RPMI7951 (cell line): Measurements from ENCODE around the gene BBS2. TPM values are rescaled to one million over a fixed set of nuclear protein-coding genes. Genes with fewer than 3 reads are reported as not detected.
A peak's percentile ranks its signal among the peaks of the same experiment; 100 is the strongest.

Experiments
- DNase-seq: peaks from one replicate; pipeline ENCODE4 v3.0.0-alpha.2; 2012; ENCODE audit warnings: low read depth
- total RNA-seq: library from RNA; depleted of rRNA; stranded (reverse); fragments of >200 nt; shearing (Covaris generic); gene quantifications from 2 replicates; pipeline ENCODE4 v1.2.3, GENCODE V29; 2014; rRNA removed

Gene BBS2, protein sequence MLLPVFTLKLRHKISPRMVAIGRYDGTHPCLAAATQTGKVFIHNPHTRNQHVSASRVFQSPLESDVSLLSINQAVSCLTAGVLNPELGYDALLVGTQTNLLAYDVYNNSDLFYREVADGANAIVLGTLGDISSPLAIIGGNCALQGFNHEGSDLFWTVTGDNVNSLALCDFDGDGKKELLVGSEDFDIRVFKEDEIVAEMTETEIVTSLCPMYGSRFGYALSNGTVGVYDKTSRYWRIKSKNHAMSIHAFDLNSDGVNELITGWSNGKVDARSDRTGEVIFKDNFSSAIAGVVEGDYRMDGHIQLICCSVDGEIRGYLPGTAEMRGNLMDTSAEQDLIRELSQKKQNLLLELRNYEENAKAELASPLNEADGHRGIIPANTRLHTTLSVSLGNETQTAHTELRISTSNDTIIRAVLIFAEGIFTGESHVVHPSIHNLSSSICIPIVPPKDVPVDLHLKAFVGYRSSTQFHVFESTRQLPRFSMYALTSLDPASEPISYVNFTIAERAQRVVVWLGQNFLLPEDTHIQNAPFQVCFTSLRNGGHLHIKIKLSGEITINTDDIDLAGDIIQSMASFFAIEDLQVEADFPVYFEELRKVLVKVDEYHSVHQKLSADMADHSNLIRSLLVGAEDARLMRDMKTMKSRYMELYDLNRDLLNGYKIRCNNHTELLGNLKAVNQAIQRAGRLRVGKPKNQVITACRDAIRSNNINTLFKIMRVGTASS
- 41.6 and 44.3 TPM in 2 replicates for total RNA-seq

DNA sequence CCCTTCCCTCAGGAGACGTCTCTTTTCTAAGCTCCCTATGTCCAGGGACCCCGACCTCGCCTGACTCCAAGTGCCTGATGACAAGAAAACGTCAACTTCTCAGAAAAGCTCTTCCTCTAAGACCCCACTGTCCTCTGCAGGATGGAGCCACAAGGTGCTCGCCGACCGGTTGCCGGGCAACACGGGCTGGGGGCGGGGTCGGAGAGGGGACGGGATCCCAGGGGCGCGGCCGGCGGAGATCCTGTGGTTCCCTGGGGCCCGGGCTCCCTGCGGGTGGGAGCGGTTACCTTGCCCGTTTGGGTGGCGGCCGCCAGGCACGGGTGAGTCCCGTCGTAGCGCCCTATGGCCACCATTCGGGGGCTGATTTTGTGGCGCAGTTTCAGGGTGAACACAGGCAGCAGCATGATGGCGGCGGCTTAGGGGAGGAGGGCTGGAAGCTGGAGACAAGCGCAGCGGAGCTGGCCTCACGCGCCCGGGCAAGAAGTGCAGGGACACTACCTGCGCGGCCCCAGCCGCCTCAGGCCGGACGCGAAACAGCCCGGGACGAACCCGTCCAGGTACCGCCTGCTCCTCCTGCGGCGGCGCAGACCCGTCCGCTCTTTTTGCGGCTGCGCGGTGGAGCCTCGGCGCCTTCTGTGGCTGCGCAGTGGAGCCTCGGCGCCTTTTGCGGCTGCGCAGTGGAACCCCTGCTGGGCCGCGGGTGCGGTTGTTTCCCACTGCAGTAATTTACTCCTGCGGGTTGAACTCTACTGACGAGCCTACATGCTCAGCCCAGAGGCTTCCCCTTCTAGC is at the start of gene BBS2:
TSS of gene BBS2 (minus strand) at position 566 of the 792 bp plus-strand sequence. CDS start at position 404, 162 bp downstream.
- DNase-seq: peak; percentile 80

DNA sequence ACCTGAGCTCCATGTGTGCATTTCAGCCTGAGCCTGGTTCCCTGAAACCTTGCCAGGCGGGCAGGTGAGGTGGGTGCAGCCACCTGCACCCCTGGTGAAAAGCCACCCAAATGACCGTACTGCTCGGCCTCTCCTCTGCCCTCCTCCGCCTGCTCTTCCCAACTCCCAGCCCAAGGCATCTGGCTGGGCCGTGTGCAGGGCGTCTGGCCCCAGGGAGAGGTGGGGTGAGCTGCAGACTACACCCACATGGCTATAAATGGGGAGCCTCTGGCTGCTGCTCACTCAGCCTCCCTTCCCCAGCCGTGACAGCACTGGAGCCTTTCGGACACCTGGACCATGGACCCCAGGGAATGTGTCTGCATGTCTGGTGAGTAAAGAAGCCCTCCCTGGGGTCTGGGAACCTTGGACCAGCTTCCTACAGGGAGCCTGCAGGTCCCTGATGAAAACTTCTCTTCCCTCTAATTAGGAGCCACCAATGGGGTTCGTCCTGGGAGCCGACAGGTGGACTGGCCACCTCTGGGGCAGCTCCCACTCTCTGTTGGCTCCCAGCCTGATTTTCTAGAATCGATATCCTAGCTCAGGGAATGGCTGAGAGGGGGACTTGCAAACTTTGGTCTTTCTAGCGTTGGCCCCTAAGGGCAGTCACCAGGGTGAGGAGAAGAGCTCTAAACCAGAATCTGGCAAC is 45.1 kb upstream of the BBS2 start, which contains the start of gene MT4:
TSS of gene MT4 (plus strand) at position 281 of the 685 bp plus-strand sequence. CDS start at position 337, 56 bp downstream.
- DNase-seq: no peak

DNA sequence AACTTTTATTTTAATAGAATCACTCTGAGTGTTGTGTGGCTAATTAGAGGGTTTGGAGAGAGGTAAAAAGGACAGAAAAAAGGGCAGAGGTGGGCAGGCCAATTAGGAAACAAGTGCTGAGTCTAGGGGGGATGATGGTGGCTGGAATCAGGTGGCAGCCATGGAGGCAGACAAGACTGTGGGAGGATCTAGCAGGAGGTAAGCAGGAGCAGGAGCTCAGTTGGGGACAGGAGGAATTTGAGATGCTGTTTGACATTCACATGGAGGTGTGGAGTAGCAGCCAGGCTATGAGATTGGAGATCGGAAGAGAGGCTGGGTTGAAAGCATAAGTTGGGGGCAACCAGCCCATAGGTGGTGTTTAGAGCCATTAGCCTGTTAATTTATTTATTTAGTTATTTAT is 41.3 kb upstream of the BBS2 start:
- DNase-seq: no peak

DNA sequence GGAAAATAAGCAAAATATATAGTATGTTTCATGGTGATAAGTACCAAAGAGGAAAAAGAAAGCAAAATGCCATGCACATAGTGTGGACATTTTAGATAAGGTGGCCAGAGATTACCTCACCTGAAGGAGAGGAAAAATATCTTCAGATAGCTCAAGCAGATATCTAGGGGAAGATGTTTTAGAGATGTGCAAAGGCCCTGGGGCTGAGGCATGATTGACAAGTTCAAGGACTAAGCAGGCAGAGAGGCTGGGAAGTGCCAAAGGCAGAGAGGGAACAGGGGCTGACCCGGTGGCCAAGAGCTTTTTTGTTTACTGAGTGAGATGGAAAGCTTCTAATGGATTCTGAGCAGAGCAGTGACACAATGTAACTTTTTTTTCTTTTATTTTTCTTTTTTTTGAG is 40.6 kb upstream of the BBS2 start:
- DNase-seq: no peak

DNA sequence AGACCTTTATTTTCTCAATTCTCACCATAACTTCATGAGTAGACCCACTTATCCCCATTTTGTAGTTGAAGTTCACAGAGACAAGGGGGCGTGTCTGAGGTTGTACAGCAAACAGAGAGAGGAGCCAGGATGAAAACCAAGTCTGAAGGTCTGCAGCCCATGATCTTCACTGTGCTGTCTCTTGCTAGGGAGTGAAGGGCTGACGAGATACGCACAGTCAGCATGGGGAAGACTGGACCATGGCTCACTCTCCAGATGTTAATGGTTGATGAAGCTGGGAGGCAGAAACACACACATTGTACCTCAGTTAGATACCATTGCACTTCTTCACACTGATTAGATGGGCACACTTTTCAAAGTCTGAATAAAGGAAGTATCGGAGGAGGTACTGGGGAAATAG is 39.3 kb upstream of the BBS2 start:
- DNase-seq: no peak

DNA sequence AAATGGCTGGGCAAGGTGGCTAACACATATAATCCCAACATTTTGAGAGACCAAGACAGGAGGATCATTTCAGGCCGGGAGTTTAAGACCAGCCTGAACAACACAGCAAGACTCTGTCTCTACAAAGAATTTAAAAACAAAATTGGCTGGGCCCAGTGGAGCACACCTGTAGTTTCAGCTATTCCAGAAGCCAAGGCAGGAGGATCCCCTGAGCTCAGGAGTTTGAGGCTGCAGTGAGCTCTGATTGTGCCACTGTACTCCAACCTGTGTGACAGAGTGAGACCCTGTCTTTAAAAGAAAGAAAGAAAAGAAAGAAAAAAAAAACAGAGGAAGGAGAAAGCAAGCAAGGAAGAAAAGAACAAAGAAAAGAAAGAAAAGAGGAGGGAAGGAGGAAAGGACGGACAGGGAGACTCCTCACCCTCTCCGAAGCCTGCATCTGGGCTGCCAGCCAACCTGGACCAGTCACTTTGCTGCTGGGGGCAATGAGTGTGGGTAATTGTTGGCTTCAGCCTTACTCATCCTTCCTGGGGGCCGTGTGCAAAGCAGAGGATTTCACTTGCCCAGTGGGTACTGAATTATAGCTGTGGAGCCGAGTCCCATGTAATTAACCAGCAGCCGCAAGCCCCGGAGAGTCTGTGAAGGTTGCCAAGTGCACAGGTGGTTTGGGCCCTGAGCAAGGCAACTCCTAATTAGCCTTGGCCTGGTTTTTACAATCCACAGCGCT is 38.4 kb upstream of the BBS2 start:
- DNase-seq: peak; percentile 97

DNA sequence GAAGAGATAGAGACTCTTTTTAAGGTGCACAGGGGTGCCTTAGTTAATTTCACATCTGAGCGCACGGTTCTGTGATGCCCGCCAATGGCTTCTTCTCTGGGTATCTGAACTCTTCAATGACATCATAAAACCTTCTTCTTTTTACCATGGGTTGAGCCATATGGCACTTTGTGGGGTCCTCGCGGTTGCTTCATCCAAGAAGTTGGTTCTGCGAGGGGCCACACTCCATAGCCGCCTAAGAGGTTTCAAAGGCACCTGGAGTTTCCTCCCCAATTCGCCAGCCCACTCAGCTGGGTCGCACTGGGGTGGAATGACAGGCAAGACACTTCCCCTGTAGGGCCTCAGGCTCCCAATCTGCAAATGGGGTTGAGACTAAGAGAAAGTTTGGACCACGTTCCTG is 34.6 kb upstream of the BBS2 start:
- no peak for DNase-seq

DNA sequence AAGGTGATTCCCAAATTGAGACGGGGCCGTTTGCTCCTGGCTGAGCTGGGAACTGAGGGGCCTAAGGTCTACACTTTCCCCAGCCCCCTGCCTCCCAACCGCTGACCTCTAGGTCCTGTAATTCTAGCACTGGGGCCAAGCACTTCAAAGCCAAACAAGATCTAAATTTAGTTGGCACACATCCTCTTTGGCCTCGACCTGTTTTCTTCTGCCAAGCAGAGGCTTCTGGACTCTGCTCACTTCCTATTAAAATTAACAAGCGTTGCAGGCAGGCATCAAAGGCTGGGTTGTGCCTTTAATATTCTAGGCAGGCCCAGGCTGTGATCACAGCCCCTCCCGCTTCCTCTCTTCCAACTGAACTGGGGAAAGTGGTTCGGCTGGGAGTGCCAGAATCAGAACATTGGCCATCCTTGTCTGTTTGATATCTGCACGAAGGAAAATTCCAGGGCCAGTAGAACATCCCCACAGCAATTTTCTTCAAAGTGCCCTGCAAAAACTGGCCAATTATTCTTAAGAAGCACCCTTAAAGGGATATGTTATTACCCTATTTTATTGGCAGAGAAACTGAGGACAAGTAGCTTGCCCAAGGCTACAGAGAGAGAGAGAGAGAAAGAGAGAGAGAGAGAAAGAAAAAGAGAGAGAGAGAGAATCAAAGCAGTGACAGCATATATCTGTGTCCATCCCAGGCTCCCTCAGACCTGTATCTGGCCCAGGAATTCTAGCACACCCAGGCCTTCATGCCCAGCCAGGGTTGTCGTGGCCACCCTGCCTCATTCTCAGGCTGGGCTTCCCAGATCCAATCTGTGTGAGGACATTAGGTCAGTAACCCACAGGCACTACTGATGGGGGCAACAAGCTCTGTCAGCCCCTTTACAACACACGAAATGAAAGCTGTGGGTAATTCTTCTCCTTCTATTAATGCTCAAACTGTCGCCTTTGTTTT is 32.2 kb upstream of the BBS2 start:
- no peak for DNase-seq

DNA sequence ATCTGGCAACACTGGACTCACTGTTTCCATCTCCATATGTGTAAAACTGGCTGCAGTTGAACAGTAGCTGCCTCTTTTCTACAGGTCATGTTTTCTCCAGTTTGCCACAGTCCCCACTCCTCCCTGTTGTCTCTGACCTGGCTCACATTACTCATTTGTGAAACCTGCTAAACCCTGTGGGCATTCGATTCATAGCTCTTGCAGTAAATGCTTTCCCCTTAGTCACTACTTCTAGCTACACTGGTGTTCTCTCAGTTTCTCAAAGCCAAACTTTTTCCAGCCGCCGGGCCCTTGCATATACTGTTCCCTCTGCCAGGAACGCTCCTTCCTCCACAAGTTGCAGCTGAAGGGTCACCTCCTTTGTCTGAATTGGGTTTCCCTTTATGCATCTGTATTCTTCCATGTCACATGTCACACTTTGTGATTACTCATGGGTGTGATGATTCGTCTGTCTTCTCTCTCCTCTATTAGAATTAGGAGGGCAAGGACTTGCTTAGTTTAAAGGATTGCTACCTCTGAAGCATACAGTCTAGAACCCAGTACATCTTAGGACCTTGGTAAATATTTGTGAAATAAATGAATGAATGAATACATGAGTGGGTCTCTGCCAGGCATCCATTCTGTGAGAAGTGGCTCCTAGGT is 30.0 kb upstream of the BBS2 start:
- peak; percentile 20 for DNase-seq

DNA sequence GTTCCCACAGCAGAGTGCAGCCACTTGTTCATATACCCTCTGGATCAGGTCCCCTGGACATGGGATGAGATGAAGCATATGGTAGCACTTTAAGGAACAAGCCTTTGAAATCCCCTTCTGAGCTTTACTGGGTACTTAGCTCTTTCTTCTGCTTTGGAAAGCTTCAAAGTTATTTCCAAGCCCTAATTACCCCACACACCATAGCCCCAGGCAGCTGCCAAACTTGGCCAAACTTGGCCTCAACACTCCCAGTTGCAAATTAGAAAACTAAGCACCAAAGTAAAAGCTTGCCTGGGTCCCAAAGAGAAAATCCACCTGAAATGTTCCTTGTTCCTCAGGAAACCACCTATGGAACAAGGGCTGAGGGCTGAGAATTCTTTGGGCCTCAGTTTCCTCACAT is 29.3 kb upstream of the BBS2 start:
- no peak for DNase-seq

DNA sequence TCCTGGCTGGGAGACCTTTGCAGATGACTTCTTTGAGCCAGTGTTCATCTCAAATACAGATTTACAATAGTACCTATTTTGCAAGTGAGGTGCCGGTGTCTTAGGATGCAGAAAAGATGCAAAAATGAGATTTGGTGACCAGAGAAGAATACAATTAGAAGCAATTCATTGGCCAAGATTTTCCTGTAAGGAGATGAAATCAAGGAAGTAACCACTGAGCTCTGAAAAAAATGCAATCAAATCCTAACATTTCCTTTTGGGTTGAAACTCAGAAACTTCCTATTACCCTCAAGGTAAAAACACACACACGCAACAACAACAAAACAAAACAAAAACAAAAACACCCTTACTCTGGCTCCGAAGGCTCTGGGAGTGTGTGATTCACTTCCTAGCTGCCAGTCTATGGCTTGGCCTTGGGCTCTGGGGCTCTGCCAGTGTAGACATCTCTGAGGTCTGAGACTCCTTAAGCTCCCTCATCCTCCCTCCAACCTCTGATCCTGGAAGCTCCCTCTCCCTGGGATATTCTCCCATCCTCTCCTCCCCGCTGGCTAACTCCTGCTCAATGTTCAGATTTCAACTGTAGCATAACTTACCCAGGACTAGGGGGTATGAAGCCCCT is 28.2 kb upstream of the BBS2 start:
- peak; percentile 33 for DNase-seq

DNA sequence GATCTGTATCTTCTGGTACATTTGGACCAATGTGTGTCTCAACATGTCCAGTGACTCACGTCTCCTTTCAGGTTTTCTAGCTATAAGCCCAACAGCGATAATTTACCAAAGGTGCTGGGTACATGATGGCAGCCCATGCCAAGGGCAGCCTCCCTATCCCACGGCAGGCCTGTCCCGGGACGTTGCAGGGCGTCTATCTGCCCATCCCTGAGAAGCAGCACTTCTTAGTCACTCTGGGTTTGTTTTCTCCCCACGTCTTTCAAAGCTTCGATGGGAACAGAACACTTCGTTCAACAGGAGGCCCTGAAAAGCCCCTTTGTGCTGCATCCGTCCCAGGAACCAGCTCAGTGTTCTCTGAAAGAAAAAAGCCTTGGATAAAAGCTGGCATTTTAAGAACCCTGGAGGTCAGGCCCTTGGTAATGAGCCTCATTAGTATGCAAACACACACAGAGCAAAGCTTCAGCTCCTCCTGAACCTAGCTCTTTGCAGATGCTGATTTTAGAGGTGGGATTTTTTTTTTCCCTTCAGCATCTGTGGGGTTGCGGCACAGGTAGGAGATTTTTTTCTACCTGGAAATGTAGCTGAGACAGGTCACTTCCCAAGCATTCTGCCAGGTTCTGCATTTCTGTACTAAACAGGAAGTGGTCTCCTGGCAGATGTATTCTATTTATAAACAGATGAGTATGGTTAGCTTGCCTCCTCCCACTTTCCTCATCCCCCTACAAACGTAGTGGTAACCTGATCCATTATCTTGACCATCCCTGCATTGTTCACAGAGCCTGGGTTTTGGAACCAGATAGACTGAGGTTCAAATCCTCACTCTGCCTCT is 27.5 kb upstream of the BBS2 start:
- peak; percentile 70 for DNase-seq

DNA sequence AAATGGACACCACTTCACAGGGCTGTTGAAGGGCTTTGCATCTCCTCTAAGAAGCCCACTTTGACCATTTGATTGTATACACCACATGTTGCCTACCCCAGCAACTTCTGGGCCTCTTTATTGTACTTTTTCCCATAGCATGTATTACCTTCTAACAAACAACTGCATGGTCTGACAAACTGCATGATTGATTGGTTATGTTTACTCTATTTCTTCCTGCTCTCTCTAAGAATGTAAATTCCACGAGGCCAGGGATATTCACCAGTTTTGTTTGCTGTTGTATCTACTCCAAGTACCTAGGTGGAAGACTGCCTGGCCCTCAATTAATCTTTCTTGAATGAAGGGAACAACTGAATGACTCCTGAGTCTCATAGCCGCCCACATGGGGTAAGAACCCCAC is 22.2 kb upstream of the BBS2 start:
- DNase-seq: no peak

DNA sequence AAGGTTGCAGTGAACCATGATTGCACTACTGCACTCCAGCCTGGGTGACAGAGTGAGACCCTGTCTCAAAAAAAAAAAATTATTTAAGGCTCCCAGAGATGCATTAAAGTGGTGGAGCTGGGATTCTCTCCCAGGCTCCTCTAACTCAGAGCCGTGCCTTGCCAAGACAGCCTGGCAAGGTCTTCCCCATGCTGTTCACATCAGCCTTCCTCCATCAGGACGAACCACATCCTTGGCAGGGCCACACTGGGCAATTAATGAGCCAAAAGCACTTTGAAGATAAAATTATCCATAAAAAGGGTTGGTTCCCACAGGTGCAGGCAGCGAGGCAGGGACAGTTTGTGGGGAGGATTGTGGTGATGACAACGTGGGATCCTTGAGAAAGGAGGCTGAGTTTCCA is 19.8 kb upstream of the BBS2 start:
- no peak for DNase-seq

DNA sequence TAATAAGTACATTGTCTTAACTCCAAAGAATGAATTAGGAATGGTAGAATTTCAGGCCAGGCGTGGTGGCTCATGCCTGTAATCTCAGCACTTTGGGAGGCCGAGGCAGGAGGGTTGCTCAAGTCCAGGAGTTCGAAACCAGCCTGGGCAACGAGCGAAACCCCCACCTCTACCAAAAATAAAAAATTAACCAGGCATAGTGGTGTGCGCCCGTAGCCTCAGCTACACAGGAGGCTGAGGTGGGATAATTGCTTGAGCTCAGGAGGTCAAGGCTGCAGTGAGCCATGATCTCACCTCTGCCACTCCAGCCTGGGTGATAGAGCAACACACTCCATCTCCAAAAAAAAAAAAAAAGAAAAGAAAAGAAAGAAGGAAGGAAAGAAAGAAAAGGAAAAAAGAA is 18.5 kb upstream of the BBS2 start:
- no peak for DNase-seq

DNA sequence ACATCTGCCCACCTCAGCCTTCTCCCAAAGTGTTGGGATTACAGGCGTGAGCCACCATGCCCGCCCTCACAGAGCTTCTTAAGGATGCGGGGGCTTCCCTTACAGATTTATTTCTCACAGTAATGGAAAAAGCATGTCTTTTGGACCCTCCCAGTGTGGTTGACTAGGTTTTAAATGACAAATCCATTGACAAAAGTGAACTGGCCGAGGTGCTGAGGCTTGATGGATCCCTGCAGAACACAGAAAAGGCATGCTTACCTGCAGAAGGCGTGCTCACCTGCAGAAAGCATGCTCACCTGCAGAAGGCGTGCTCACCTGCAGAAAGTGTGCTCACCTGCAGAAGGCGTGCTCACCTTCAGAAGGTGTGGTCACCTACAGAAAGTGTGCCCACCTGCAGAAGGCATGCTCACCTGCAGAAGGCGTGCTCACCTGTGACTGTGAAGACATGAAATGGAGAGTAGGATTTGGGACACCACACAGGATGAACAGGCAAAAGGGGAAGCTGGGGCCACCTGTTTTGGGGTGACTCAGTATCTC is 15.1 kb upstream of the BBS2 start:
- no peak for DNase-seq

DNA sequence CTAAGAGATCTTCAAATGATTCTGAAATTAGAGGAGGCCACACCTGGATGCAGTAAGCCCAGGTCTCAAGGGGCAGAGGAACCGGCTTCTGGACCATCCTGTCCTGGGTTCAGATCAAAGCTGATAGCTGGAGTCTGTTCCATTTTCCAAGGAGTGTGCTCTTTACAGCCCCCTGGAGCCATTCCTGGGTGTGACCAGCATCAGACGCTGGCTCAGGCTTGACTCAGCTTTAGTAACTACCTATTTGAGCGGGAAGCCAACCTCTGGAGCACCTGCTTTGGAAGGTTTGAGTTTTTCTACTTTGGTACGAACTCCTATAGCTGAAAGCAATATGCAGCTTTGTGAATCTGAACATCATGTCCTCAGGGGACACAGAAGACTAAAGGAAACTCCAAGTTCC is 12.9 kb upstream of the BBS2 start:
- no peak for DNase-seq

DNA sequence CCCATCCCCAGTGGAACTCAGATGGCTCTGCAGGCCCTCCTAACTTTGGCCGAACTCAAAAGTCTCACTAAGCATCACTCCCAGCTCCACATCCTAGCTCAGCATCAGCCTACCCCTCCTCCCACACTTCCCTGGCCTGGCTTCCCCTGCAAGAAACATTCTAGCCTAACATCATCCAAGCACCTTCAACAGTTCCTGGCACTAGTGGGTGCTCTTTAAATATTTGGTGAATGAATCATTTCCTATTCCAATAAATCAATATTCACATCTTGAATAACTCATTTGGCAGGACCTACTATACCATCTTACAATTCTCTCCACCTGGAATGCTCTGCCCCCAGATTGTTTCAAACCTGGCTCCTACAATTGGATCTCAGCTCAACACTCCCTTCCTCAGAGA is 11.0 kb upstream of the BBS2 start:
- DNase-seq: no peak
